DOHH2 (cell line): ENCODE measurements around the gene RCAN2.

Experiments used
- EZH2phosphoT487 ChIP-seq: fragments of 200-600 bp; sonication (generic); IDR thresholded peaks from 2 replicates; pipeline ENCODE4 v1.6.1; 2017; ENCODE audit warnings: borderline replicate concordance, mild to moderate bottlenecking, antibody characterized with exemption, low read length, moderate library complexity, mixed read lengths
- TF ChIP-seq, protein P1 (sequence below): fragments of 200-600 bp; sonication (generic); IDR thresholded peaks from one replicate; pipeline ENCODE4 v1.5.1; 2014; ENCODE audit warnings: antibody characterized with exemption, mild to moderate bottlenecking, low read depth, low read length; ENCODE audit not compliant: poor library complexity, severe bottlenecking

DNA sequence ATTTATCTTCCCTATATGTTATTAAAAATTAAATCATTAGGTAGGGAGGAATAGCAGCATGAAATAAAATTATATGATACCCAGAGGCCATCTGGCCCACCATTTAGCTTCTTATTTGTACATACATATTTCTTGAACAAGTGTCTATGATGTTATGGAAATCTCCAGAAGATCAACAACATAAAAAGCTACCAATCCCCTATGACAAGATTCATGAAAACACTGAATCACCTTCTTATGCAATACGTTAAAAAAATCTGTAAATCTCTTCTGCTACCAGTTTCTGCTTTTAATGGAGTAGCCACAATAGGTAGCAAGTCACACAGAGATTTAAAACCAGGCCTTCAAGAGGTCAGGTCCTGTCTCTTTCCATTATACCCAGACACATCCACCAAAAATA lies 194.7 kb downstream of the RCAN2 start:
- TF ChIP-seq, protein P1, sequence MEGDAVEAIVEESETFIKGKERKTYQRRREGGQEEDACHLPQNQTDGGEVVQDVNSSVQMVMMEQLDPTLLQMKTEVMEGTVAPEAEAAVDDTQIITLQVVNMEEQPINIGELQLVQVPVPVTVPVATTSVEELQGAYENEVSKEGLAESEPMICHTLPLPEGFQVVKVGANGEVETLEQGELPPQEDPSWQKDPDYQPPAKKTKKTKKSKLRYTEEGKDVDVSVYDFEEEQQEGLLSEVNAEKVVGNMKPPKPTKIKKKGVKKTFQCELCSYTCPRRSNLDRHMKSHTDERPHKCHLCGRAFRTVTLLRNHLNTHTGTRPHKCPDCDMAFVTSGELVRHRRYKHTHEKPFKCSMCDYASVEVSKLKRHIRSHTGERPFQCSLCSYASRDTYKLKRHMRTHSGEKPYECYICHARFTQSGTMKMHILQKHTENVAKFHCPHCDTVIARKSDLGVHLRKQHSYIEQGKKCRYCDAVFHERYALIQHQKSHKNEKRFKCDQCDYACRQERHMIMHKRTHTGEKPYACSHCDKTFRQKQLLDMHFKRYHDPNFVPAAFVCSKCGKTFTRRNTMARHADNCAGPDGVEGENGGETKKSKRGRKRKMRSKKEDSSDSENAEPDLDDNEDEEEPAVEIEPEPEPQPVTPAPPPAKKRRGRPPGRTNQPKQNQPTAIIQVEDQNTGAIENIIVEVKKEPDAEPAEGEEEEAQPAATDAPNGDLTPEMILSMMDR: no peak
- TF ChIP-seq EZH2phosphoT487: no peak
